ENCODE data around the gene DENR.

DNA sequence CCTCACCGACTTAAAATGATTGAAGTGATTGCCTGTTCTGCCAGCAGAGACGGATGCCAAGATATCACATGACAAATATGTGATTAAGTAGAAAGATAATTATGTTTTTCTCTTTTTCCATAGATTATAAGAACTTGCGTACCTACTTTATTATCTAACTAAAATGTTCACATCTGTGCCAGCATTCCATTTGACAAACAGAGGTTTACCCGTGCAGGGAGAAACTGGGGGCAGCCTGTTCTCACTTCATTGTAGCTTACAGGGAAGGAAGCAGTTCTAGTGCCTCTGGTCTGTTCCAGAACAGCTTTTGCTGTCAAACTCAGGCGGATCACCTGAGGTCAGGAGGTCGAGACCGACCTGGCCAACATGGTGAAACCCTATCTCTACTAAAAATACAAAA lies 51.3 kb downstream of the DENR start:
- TF ChIP-seq ATF2 (CRISPR knock-in tag; IDR thresholded peaks at IDR 0.05) (no peak), TAF1 (CRISPR knock-in tag; IDR thresholded peaks at IDR 0.05) (no peak), ZBTB33 (CRISPR knock-in tag; IDR thresholded peaks at IDR 0.05) (no peak), REPIN1 (CRISPR knock-in tag; IDR thresholded peaks at IDR 0.05; ENCODE audit: borderline replicate concordance, low read depth) (no peak), ZNF281 (CRISPR knock-in tag; IDR thresholded peaks at IDR 0.05; ENCODE audit: borderline replicate concordance) (no peak), ZNF556 (CRISPR knock-in tag; IDR thresholded peaks at IDR 0.05; ENCODE audit: borderline replicate concordance) (no peak), SALL1 (CRISPR knock-in tag; IDR thresholded peaks at IDR 0.05) (no peak), ZFP37 (CRISPR knock-in tag; IDR thresholded peaks at IDR 0.05; ENCODE audit: borderline replicate concordance) (no peak), BHLHE40 (IDR thresholded peaks at IDR 0.05; ENCODE audit: low read length) (no peak), NFIC (IDR thresholded peaks at IDR 0.05; ENCODE audit: low read length) (no peak), REST (IDR thresholded peaks at IDR 0.05; ENCODE audit: borderline replicate concordance in 1 of 2, low read depth in 1 of 2, low read length in 2 of 2) (no peak)
- TF ChIP-seq, protein P1, sequence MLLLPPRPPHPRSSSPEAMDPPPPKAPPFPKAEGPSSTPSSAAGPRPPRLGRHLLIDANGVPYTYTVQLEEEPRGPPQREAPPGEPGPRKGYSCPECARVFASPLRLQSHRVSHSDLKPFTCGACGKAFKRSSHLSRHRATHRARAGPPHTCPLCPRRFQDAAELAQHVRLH (CRISPR knock-in tag; IDR thresholded peaks at IDR 0.05; ENCODE audit: borderline replicate concordance, low read depth), result no peak
- TF ChIP-seq, protein P2, sequence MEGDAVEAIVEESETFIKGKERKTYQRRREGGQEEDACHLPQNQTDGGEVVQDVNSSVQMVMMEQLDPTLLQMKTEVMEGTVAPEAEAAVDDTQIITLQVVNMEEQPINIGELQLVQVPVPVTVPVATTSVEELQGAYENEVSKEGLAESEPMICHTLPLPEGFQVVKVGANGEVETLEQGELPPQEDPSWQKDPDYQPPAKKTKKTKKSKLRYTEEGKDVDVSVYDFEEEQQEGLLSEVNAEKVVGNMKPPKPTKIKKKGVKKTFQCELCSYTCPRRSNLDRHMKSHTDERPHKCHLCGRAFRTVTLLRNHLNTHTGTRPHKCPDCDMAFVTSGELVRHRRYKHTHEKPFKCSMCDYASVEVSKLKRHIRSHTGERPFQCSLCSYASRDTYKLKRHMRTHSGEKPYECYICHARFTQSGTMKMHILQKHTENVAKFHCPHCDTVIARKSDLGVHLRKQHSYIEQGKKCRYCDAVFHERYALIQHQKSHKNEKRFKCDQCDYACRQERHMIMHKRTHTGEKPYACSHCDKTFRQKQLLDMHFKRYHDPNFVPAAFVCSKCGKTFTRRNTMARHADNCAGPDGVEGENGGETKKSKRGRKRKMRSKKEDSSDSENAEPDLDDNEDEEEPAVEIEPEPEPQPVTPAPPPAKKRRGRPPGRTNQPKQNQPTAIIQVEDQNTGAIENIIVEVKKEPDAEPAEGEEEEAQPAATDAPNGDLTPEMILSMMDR (CRISPR knock-in tag; IDR thresholded peaks at IDR 0.05), result no peak
